H9 (cell line): ENCODE results near the gene RBM44. TPM values are rescaled to one million over a fixed set of nuclear protein-coding genes. Genes with fewer than 3 reads are reported as not detected.

ENCODE experiments used
- DNase-seq: peaks from one replicate; pipeline ENCODE4 v3.0.0-alpha.2; 2017
- H2AFZ ChIP-seq: one replicate; pipeline ENCODE4 v1.6.1; 2013; ENCODE audit warnings: mild to moderate bottlenecking, low read length, control low read depth, moderate library complexity
- H2AK5ac ChIP-seq: 2 replicates; pipeline ENCODE4 v1.6.1; 2013; ENCODE audit warnings: low read length, control low read depth, mixed read lengths; ENCODE audit not compliant: insufficient read length
- H2BK120ac ChIP-seq: one replicate; pipeline ENCODE4 v1.6.1; 2013; ENCODE audit warnings: low read depth, mild to moderate bottlenecking, low read length, control low read depth, inconsistent platforms; ENCODE audit not compliant: poor library complexity, severe bottlenecking
- H2BK12ac ChIP-seq: 2 replicates; pipeline ENCODE4 v1.6.1; 2013; ENCODE audit warnings: low read length, control low read depth, mixed read lengths, low read depth; ENCODE audit not compliant: insufficient read length
- H2BK15ac ChIP-seq: 2 replicates; pipeline ENCODE4 v1.6.1; 2013; ENCODE audit warnings: low read depth, low read length, control low read depth
- H2BK20ac ChIP-seq: one replicate; pipeline ENCODE4 v1.6.1; 2013; ENCODE audit warnings: low read depth, mild to moderate bottlenecking, low read length, control low read depth, inconsistent platforms; ENCODE audit not compliant: poor library complexity, severe bottlenecking
- H2BK5ac ChIP-seq: 2 replicates; pipeline ENCODE4 v1.6.1; 2013; ENCODE audit warnings: low read length, control low read depth, mixed read lengths; ENCODE audit not compliant: insufficient read length
- H3K14ac ChIP-seq: 2 replicates; pipeline ENCODE4 v1.6.1; 2013; ENCODE audit warnings: low read length, control low read depth; ENCODE audit not compliant: insufficient read depth
- H3K18ac ChIP-seq: 2 replicates; pipeline ENCODE4 v1.6.1; 2013; ENCODE audit warnings: low read depth, mild to moderate bottlenecking, mixed read lengths, low read length, control low read depth; ENCODE audit not compliant: insufficient read length
- H3K23ac ChIP-seq: 2 replicates; pipeline ENCODE4 v1.6.1; 2013; ENCODE audit warnings: low read length, control low read depth, mixed read lengths, low read depth; ENCODE audit not compliant: insufficient read length
- H3K23me2 ChIP-seq: 2 replicates; pipeline ENCODE4 v1.6.1; 2013; ENCODE audit warnings: low read depth, mild to moderate bottlenecking, mixed read lengths, low read length, control low read depth; ENCODE audit not compliant: insufficient read length, poor library complexity, severe bottlenecking
- H3K27ac ChIP-seq: 2 replicates; pipeline ENCODE4 v1.5.1; 2013; ENCODE audit warnings: low read length, control low read depth, mixed read lengths, low read depth; ENCODE audit not compliant: insufficient read length
- H3K27me3 ChIP-seq: 2 replicates; pipeline ENCODE4 v1.6.1; 2013; ENCODE audit warnings: low read length, control low read depth, inconsistent platforms; ENCODE audit not compliant: insufficient read depth
- H3K4ac ChIP-seq: 2 replicates; pipeline ENCODE4 v1.6.1; 2013; ENCODE audit warnings: low read depth, mild to moderate bottlenecking, control low read depth, inconsistent platforms, low read length, moderate library complexity
- H3K4me1 ChIP-seq: 2 replicates; pipeline ENCODE4 v1.6.1; 2013; ENCODE audit warnings: low read length, control low read depth, inconsistent platforms; ENCODE audit not compliant: insufficient read depth
- H3K4me2 ChIP-seq: 2 replicates; pipeline ENCODE4 v1.6.1; 2013; ENCODE audit warnings: low read length, control low read depth, mixed read lengths; ENCODE audit not compliant: insufficient read length, insufficient read depth
- H3K56ac ChIP-seq: 2 replicates; pipeline ENCODE4 v1.6.1; 2013; ENCODE audit warnings: low read depth, mild to moderate bottlenecking, mixed read lengths, low read length, control low read depth; ENCODE audit not compliant: insufficient read length
- H3K79me1 ChIP-seq: 2 replicates; pipeline ENCODE4 v1.6.1; 2013; ENCODE audit warnings: low read depth, mild to moderate bottlenecking, moderate library complexity, low read length, control low read depth, inconsistent platforms; ENCODE audit not compliant: insufficient read depth, poor library complexity, severe bottlenecking
- H3K79me2 ChIP-seq: 2 replicates; pipeline ENCODE4 v1.6.1; 2013; ENCODE audit warnings: low read length, control low read depth, inconsistent platforms; ENCODE audit not compliant: insufficient read depth
- H3K9ac ChIP-seq: 2 replicates; pipeline ENCODE4 v1.6.1; 2013; ENCODE audit warnings: low read length, control low read depth, mixed read lengths; ENCODE audit not compliant: insufficient read length; ENCODE audit errors: extremely low read depth
- H3K9me3 ChIP-seq: one replicate; pipeline ENCODE4 v1.6.1; 2013; ENCODE audit warnings: low read depth, low read length, inconsistent platforms; ENCODE audit not compliant: control insufficient read depth
- H3T11ph ChIP-seq: one replicate; pipeline ENCODE4 v1.6.1; 2013; ENCODE audit warnings: mild to moderate bottlenecking, low read length, control low read depth, inconsistent platforms
- H4K20me1 ChIP-seq: one replicate; pipeline ENCODE4 v1.6.1; 2013; ENCODE audit not compliant: control insufficient read depth, insufficient read length, insufficient read depth
- H4K5ac ChIP-seq: 2 replicates; pipeline ENCODE4 v1.6.1; 2013; ENCODE audit warnings: low read depth, mild to moderate bottlenecking, mixed read lengths, low read length, control low read depth; ENCODE audit not compliant: insufficient read length
- H4K8ac ChIP-seq: replicated peaks from 2 replicates; pipeline ENCODE4 v1.6.1; 2013; ENCODE audit warnings: low read length, control low read depth, mixed read lengths, low read depth; ENCODE audit not compliant: insufficient read length
- H4K91ac ChIP-seq: 2 replicates; pipeline ENCODE4 v1.6.1; 2013; ENCODE audit warnings: low read depth, mild to moderate bottlenecking, moderate library complexity, mixed read lengths, low read length, control low read depth; ENCODE audit not compliant: insufficient read length
- H3K27ac Mint-ChIP-seq, 3 experiments: 2 replicates in 2 of 3; 3 replicates in 1 of 3; pipeline ENCODE4 v1.8.0; 2020 to 2021; ENCODE audit warnings: mixed read lengths in 3 of 3, mild to moderate bottlenecking in 1 of 3, moderate library complexity in 1 of 3
- H3K27me3 Mint-ChIP-seq: 2 replicates; pipeline ENCODE4 v1.8.0; 2021; ENCODE audit warnings: low read depth, mild to moderate bottlenecking, moderate library complexity, mixed read lengths
- H3K36me3 Mint-ChIP-seq, 3 experiments: 2 replicates in 2 of 3; 3 replicates in 1 of 3; pipeline ENCODE4 v1.8.0; 2020 to 2021; ENCODE audit warnings: low read depth in 3 of 3, mixed read lengths in 3 of 3; ENCODE audit not compliant: insufficient read depth in 1 of 3
- H3K4me1 Mint-ChIP-seq, 2 experiments: 2 replicates each; pipeline ENCODE4 v1.8.0; 2020; ENCODE audit warnings: mixed read lengths in 2 of 2
- H3K4me3 Mint-ChIP-seq, 2 experiments: 2 replicates in 1 of 2; 3 replicates in 1 of 2; pipeline ENCODE4 v1.8.0; 2020 to 2021; ENCODE audit warnings: mild to moderate bottlenecking in 2 of 2, mixed read lengths in 2 of 2, moderate library complexity in 1 of 2
- H3K9me3 Mint-ChIP-seq, 2 experiments: 2 replicates in 1 of 2; 3 replicates in 1 of 2; pipeline ENCODE4 v1.8.0; 2020; ENCODE audit warnings: mild to moderate bottlenecking in 2 of 2, mixed read lengths in 2 of 2, moderate library complexity in 1 of 2
- WGBS: extraction: QIAGEN DNeasy Blood & Tissue Kit; methylation state at CpG from one replicate; pipeline ENCODE4 v1.1.7; 2013; ENCODE audit warnings: missing lambda C conversion rate, low lambda C conversion rate, mixed read lengths; ENCODE audit not compliant: insufficient read length; ENCODE audit errors: extremely low coverage; 5-methylcytosine and 5-hydroxymethylcytosine counted together
- total RNA-seq: library from RNA; stranded (reverse); gene quantifications from 2 replicates; pipeline ENCODE4 v1.2.1, GENCODE V29; 2021
- TF ChIP-seq, protein P1 (sequence below): fragments of 200-600 bp; sonication (generic); conservative IDR thresholded peaks from 3 replicates; pipeline ENCODE4 v1.8.0; 2021; ENCODE audit warnings: antibody characterized with exemption, mild to moderate bottlenecking

RBM44 gene
- total RNA-seq, 1 experiment from 2014 or later = 0.15 TPM

DNA sequence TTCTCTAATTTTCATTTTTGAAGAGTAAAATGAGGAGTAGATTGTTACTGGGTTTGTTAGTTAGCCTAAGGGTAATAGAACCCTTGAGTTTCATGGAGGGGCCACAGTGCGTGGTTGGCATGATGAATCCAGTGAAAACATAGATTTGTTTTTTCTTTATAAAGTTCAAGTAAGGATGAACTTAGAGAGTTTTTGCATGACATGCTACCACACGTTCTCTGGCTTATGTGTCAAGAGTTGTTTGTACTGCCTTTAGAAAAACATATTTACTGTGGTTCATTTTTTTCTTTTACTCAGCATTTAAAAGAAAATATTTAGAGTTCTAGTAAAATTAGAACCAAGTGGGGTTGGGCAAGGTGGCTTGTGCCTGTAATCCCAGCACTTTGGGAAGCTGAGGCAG is 21.8 kb downstream of the RBM44 start:
- H3K4me1 Mint-ChIP-seq = no peaks in the 10 kb centered on the region
- Histone ChIP-seq H2BK12ac (no peak overlapping the region), H2BK15ac (no peak overlapping the region), H3K79me2 (no peaks in the 10 kb centered on the region), H3K23ac (no peak overlapping the region), H2BK5ac (no peak overlapping the region), H4K20me1 (no peaks in the 10 kb centered on the region), H2BK20ac (no peak overlapping the region), H3K4me2 (no peak overlapping the region), H3K9ac (no peak overlapping the region), H3K4me1 (no peaks in the 10 kb centered on the region), H3K18ac (no peak overlapping the region), H3K79me1 (no peaks in the 10 kb centered on the region), H3K4ac (no peak overlapping the region), H2BK120ac (no peak overlapping the region), H3K56ac (no peak overlapping the region), H3K27me3 (no peaks in the 10 kb centered on the region), H2AFZ (no peak overlapping the region), H3K23me2 (no peaks in the 10 kb centered on the region), H3K14ac (no peak overlapping the region), H4K5ac (no peak overlapping the region), H3K9me3 (no peaks in the 10 kb centered on the region), H3K27ac (no peak overlapping the region), H4K91ac (no peak overlapping the region), H4K8ac (no peak overlapping the region), H2AK5ac (no peak overlapping the region), H3T11ph (no peak overlapping the region)
- no peak overlapping the region for H3K27ac Mint-ChIP-seq
- no peak overlapping the region for H3K4me3 Mint-ChIP-seq
- H3K27me3 Mint-ChIP-seq = peaks cover 12% of the 10 kb centered on the region; the same call in 1 of the 2 replicates
- H3K36me3 Mint-ChIP-seq = no peaks in the 10 kb centered on the region
- no peaks in the 10 kb centered on the region for H3K9me3 Mint-ChIP-seq
- DNase-seq = no peak
- TF ChIP-seq, protein P1, sequence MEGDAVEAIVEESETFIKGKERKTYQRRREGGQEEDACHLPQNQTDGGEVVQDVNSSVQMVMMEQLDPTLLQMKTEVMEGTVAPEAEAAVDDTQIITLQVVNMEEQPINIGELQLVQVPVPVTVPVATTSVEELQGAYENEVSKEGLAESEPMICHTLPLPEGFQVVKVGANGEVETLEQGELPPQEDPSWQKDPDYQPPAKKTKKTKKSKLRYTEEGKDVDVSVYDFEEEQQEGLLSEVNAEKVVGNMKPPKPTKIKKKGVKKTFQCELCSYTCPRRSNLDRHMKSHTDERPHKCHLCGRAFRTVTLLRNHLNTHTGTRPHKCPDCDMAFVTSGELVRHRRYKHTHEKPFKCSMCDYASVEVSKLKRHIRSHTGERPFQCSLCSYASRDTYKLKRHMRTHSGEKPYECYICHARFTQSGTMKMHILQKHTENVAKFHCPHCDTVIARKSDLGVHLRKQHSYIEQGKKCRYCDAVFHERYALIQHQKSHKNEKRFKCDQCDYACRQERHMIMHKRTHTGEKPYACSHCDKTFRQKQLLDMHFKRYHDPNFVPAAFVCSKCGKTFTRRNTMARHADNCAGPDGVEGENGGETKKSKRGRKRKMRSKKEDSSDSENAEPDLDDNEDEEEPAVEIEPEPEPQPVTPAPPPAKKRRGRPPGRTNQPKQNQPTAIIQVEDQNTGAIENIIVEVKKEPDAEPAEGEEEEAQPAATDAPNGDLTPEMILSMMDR = no peak
- no CpG with 5 or more reads among the region's 2 CpGs for WGBS
